ENCODE data around the gene SLC35E3. TPM values are rescaled to one million over a fixed set of nuclear protein-coding genes. Genes with fewer than 3 reads are reported as not detected.

SLC35E3 gene
- total and polyA plus RNA-seq, 10 donors, result 4.8 to 16.1 (median 6.4) TPM

DNA sequence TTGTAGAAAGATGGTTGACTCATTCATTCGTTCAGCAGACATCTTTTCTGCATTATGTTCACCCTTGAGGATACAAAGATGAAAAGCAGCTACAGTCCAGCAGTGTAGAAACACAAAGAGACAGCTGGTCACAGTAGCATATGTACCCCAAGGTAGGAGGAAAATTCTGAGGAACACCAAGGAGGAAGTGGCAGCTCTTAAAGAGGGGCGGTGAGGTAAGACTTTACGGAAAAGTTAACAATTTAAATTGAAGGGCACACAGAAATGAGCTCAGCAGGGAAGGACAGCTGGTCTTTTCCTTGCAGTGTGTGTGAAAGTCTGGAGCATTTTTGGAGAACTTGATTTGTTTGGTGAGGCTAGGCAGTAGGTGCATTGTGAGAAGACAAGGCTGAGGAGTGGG is 3.5 kb downstream of the SLC35E3 start:
- intact Hi-C loops (cut with DNase I; ENCODE audit: low total_unique reads), result loop anchor here (10.0 kb wide), 1 partner anchor 55 kb away; the partner anchor contains the start of gene MDM2
- Histone ChIP-seq H3K4me3 (no peak overlapping the region), H3K4me1 (peaks cover 13 to 56% (median 30%) of the 10 kb centered on the region in 6 donors), H3K27ac (no peak overlapping the region), H3K9me3 (no peaks in the 10 kb centered on the region), H3K27me3 (replicated peaks in 1 of 7) (no peaks in the 10 kb centered on the region), H3K36me3 (peaks cover 4 to 50% (median 26%) of the 10 kb centered on the region in 6 donors)
- WGBS, 5 donors, result 62 to 80% (median 77%) methylated on average over 3 of the region's 3 CpGs
- DNase-seq, result no peak
- TF ChIP-seq POLR2A (IDR thresholded peaks at IDR 0.05) (no peak), POLR2AphosphoS5 (IDR thresholded peaks at IDR 0.05) (no peak)
- TF ChIP-seq, protein P1, sequence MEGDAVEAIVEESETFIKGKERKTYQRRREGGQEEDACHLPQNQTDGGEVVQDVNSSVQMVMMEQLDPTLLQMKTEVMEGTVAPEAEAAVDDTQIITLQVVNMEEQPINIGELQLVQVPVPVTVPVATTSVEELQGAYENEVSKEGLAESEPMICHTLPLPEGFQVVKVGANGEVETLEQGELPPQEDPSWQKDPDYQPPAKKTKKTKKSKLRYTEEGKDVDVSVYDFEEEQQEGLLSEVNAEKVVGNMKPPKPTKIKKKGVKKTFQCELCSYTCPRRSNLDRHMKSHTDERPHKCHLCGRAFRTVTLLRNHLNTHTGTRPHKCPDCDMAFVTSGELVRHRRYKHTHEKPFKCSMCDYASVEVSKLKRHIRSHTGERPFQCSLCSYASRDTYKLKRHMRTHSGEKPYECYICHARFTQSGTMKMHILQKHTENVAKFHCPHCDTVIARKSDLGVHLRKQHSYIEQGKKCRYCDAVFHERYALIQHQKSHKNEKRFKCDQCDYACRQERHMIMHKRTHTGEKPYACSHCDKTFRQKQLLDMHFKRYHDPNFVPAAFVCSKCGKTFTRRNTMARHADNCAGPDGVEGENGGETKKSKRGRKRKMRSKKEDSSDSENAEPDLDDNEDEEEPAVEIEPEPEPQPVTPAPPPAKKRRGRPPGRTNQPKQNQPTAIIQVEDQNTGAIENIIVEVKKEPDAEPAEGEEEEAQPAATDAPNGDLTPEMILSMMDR (IDR thresholded peaks at IDR 0.05 in 8 of 11, conservative IDR thresholded peaks at IDR 0.05 in 3 of 11), result no peak

DNA sequence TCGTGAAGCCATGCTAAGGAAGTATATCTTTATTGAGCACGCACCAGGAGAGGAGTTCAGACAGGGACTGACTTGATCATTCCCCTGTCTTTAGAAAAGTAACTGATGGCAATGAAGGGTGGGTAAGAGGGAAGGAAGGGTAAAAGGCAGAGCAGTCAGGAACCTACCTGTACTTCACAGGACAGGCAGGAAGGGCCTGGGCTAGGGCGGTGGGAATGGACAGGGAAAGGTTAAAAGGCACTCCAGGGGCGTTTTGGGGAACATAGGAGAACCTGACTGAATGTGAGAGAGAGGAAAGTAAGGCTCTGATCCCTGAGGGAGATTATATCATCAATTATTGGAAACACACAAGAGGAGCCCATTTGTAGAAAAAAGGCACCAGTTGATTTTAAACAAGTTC is 3.9 kb downstream of the SLC35E3 start:
- peaks cover 4 to 54% (median 31%) of the 10 kb centered on the region in 6 donors for H3K36me3 ChIP-seq
- no peaks in the 10 kb centered on the region for H3K27me3 ChIP-seq (replicated peaks in 1 of 7)
- WGBS, 5 donors, result 79 to 91% (median 83%) methylated on average over 4 of the region's 4 CpGs
- H3K4me3 ChIP-seq, result no peak overlapping the region
- no peak for DNase-seq
- no peak for TF ChIP-seq POLR2A (IDR thresholded peaks at IDR 0.05)
- no peak for TF ChIP-seq POLR2AphosphoS5 (IDR thresholded peaks at IDR 0.05)
- TF ChIP-seq, protein P1 (IDR thresholded peaks at IDR 0.05 in 8 of 11, conservative IDR thresholded peaks at IDR 0.05 in 3 of 11), result no peak
- H3K27ac ChIP-seq, result no peak overlapping the region
- peaks cover 13 to 53% (median 30%) of the 10 kb centered on the region in 6 donors for H3K4me1 ChIP-seq
- intact Hi-C loops (cut with DNase I; ENCODE audit: low total_unique reads), result loop anchor here (10.0 kb wide), 1 partner anchor 55 kb away; the partner anchor contains the start of gene MDM2
- H3K9me3 ChIP-seq, result no peaks in the 10 kb centered on the region

DNA sequence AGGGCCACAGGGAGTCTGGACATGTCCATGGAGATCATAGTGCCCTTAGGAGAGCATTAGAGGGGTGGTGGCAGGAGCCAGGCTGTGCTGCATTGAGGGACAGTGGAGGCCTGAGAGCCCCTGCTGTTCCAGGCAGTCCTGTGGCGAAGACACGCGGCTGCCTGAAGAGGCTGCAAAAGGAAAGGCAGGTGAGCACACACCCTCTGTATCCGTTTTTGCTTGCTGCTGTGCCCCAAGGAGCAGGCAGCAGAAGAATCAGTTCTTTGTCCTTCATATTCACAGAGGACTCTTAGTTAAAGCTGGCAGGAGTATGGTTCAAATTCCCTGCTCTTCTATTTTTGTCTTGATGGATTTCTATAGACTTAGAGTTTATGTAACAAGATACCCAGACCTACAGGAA is 4.5 kb downstream of the SLC35E3 start:
- WGBS, 5 donors, result 83 to 91% (median 89%) methylated on average over 4 of the region's 4 CpGs
- no peak for DNase-seq
- H3K36me3 ChIP-seq, result peaks cover 4 to 60% (median 37%) of the 10 kb centered on the region in 6 donors

DNA sequence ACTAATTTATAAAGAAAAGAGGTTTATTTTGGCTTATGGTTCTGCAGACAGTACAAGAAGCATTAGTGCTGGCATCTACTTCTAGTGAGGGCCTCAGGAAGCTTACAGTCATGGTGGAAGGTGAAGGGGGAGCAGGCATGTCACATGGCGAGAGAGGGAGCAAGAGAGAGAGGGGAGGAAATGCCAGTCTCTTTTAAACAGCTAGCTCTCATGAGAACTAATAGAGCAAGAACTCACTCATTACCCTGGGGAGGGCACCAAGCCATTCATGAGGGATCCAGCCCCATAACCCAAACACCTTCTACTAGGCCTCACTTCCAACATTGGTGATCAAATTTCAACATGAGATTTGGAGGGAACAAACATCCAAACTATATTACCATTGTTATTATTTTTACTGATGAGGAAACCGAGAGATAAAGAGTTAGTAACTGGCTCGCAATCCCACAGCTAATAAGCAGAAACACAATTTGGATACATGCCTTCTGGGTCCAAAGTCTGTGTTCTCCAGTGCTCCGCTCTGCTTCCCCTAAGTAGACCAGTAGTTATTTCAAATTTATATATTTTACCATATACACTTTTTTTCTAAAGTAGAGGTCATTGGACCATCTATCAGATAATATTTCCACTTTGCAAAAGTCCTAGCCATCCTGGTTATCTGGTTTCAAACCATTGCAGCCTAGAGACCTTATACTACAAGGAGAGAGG is 9.7 kb downstream of the SLC35E3 start:
- H3K4me3 ChIP-seq, result no peak overlapping the region
- intact Hi-C loops (cut with DNase I; ENCODE audit: low total_unique reads), result no loop called here
- DNase-seq, result peak; percentile 8
- TF ChIP-seq POLR2A (IDR thresholded peaks at IDR 0.05), result no peak
- H3K27me3 ChIP-seq (replicated peaks in 1 of 7), result no peaks in the 10 kb centered on the region
- 71 to 99% (median 96%) methylated on average over 4 of the region's 4 CpGs for WGBS, 5 donors
- peaks cover 0 to under 1% (median 0%) of the 10 kb centered on the region in 6 donors for H3K4me1 ChIP-seq
- peaks cover 0 to 98% (median 45%) of the 10 kb centered on the region in 6 donors for H3K36me3 ChIP-seq
- no peak overlapping the region for H3K27ac ChIP-seq
- no peaks in the 10 kb centered on the region for H3K9me3 ChIP-seq

More for the DNA sequence above, 4.5 kb downstream of the SLC35E3 start:
- TF ChIP-seq POLR2AphosphoS5 (IDR thresholded peaks at IDR 0.05) (no peak), POLR2A (IDR thresholded peaks at IDR 0.05) (no peak)
- TF ChIP-seq, protein P1 (IDR thresholded peaks at IDR 0.05 in 8 of 11, conservative IDR thresholded peaks at IDR 0.05 in 3 of 11), result no peak
- intact Hi-C loops (cut with DNase I; ENCODE audit: low total_unique reads), result no loop called here
- no peaks in the 10 kb centered on the region for H3K27me3 ChIP-seq (replicated peaks in 1 of 7)
- H3K27ac ChIP-seq, result no peak overlapping the region
- H3K4me1 ChIP-seq, result peaks cover 13 to 47% (median 25%) of the 10 kb centered on the region in 6 donors
- H3K9me3 ChIP-seq, result no peaks in the 10 kb centered on the region
- H3K4me3 ChIP-seq, result no peak overlapping the region

Data from spleen (tissue), 11 donors.